Measurements from ENCODE around the gene GBA3. TPM values are rescaled to one million over a fixed set of nuclear protein-coding genes. Genes with fewer than 3 reads are reported as not detected.

GBA3 gene
- not detected in 2 replicates for total RNA-seq

DNA sequence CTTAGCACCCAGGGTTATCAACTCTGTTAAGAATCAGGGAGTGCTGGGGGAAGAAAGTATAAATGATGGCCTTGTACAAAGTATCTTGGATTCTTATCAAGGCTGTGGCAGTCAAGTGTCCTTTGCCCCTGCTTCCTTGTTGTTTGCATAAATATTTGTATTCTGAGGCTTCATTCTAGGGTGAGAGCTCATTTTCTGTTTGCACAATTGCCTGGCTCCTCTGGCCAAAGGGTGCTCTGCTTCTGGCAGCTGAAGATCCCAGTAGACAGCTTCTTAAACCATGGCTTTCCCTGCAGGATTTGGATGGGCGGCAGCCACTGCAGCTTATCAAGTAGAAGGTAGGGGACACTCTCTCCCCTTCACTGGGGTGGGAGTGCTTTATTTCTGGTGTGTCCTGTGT lies at the start of gene GBA3:
TSS of gene GBA3 (plus strand) at position 202 of the 400 bp plus-strand sequence.

Other genes with a start within 250 kb of the GBA3 start
- gene ADGRA3, start 176.9 kb upstream of the GBA3 start, total RNA-seq: 24.8 and 24.9 TPM in 2 replicates